ENCODE results near the gene TALDO1.
A peak's percentile ranks its signal among the peaks of the same experiment; 100 is the strongest.

Gene TALDO1

DNA sequence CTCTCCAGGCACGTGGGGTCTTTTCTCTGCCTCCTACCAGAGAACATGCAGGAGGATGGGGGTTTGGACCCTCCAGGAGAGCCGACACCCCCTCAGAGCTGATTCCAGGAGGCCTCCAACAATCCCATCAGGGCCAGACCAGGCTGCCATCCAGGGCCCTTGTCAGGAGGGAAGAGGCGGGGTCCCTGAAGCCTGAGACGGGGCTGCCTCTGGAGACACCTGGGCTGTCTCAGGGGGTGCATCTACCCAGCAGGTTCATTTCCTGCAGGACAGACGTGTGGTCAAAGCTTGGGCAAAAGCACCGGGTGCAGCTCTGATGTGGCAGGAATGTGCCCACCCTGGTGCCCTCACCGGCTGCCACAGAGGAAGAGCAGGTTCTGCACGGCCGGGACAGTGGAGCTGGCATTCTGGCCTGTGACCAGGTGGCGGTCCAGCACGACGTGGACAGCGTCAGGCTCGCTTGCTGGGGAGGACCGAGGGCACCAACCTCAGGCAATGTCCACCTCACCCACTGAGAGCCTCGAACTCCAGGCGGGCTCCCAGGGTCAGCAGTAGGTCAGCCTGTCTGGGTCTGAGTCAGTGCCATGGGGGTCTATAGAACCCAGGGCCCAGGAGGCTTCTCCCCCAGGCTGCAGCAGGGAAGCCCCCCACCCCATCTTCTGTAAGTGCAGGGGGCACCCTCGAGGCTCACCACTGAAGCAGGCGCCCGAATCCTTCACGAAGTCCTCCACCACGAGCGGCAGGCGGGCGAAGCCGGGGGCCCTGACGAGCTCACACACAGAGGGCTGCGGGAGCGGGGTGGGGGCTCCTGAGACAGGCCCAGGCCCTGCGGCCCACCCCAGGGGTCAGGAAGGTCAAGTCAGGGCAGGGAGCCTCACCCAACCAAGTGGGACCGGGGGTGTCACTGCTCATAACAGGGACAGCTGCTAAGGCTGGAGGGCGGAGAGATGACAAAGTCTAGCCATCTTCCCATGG is 23.7 kb downstream of the TALDO1 start:
- no peak for DNase-seq

DNA sequence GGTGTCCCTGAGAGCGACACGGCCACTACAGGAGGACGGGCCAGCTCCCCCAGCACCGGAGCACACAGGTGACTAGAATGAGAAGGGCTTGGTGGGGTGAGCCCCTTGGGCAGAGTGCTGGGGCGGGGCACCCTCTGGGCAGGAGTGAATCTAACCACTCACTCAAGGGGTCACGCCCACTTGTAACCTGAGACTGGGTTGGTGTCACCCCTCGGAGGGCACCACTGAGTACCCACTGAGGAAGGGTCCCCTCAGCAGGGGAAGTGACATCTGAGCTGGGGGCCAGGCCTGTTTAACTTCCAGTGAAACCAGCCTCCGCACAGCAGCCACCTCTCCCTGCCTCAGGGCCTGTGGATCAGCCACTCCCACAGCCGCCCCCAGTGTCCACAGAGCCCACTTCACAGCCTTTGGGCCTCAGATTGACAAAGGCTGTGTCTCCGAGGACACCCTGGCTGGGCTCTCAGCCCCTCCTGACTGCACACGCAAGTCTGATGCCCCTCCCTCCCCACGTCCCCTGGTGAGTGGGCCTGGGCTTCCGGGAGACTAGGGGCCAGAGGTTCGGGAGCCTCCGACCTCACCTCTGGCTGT is 24.4 kb downstream of the TALDO1 start:
- no peak for DNase-seq

DNA sequence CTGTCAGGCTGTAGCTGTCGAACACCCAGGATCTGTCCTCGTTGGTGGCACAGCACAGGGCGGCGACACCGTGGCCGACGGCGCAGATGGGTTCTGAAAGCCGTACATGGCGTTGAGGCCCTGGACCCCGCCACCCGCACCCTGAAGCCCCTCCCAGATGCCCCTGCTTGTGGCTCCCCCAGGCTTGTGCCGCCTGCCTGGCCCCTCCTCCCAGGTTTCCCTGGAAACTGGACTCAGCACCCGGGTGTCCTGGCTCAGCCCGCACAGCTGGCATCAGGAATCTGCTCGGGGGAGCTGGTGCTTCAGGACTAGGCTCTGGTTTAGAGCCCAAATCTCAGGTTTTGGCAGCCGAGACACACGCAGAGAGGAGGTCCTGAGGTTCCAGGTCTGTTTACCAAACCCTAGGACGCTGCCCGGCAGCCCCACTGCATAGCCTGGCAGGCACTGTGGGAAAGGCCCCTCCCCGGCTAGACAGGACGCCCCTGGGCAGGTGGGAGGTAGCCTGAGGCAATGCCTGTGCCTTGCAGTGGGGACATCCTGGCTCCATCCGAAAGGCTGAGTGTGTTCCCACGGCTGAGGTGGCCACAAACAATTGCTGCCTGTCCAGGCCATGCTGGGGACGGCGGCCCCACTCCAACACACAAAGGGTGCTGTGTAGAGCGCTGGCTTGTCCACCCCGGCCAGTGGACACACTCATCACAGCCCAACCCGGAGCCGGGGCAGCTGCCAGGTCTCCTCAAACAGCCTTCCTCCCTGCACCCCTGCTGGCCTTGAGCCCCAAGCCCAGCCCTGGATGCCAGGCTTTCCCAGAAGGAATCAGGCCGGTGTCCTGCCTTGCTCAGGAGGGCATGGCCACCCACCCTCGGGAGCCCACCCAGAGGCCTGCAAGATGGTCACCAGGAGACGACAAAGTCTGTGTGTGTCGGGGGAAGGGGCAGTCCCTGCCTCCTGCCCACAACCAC is 25.4 kb downstream of the TALDO1 start:
- no peak for DNase-seq

DNA sequence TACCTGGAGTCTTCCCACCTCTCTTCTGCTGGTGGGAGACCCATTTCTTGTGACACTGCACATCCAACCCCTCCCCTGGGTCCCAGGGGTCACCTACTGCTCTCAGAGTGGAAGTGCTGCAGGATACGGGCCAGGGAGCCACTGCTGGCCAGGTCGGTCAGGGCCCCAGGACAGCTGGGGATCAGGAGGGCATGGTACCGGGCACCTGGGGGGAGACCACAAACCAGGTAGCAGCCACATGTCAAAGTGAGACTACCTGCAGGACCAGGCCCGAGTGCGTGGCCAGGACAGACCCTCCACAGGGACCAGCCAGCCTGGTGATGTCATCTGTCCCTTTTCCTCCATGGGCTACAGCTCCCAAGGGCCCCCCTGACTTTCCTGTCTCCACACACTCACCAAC is 26.2 kb downstream of the TALDO1 start:
- DNase-seq = no peak

DNA sequence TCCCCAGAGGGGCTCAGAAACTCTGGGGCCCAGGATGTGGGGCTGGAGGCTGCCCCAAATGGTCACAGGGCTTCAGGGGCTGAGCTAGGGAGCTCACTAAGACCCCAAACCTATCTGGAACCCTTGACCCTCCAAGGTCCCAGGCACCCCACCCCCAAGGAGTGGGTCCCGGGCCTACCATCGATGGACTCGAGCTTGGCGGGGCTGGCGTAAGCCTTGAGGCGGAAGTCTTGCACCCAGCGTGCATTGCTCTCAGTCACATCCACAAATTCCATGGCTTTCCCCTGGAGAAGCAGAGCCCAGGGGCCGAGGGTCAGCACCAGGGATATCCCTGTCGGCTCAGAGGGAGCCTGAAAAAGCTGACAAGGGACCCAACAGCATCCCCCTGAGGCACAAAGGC is 26.6 kb downstream of the TALDO1 start:
- no peak for DNase-seq

DNA sequence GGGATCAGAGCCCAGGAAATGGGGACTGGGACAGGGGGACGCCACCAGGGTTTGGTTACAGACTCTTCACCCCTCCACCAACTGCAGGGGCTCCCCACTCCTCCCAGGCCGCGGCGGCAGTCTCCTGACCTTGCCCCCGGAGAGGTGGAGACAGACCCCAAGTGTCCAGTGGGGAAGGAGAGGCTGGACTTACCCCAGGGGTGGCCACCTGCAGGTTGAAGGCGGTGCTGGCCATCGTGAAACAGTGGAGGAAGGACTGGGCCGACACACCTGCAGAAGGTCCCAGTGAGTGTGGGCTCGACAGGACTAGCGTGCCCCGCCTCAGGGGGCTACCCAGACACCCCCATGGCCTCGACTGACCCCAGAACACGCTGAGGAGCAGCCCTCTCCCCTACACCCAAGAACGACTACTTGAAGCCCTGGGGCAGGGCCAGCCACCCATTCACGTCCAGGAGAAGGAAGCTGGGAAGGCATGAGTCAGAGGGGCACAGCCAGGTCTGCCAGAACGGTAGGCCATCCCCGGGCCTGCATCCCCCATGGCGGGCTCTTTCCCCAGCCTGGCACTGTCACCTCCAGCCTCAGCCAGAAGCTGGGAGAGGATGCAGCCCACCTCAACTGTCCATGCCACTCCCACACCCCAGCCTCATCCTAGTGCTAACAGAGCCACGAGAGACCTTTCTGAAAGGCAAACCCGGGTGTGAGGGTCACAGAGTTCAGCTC is 27.8 kb downstream of the TALDO1 start:
- no peak for DNase-seq

DNA sequence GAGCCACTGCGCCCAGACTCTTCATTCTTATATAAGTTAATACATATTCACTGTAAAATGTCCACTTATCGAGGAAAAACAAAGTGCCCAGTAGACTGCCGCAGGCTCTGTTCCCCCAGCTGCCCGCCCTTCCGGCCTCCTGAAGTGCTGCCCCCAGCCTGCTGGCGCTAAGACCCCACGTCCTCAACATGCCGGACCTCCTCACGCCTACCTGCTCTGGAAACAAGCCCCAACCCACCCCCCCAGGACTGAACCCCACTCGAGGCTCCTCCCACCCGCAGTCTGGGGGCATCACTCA is 28.9 kb downstream of the TALDO1 start:
- no peak for DNase-seq

DNA sequence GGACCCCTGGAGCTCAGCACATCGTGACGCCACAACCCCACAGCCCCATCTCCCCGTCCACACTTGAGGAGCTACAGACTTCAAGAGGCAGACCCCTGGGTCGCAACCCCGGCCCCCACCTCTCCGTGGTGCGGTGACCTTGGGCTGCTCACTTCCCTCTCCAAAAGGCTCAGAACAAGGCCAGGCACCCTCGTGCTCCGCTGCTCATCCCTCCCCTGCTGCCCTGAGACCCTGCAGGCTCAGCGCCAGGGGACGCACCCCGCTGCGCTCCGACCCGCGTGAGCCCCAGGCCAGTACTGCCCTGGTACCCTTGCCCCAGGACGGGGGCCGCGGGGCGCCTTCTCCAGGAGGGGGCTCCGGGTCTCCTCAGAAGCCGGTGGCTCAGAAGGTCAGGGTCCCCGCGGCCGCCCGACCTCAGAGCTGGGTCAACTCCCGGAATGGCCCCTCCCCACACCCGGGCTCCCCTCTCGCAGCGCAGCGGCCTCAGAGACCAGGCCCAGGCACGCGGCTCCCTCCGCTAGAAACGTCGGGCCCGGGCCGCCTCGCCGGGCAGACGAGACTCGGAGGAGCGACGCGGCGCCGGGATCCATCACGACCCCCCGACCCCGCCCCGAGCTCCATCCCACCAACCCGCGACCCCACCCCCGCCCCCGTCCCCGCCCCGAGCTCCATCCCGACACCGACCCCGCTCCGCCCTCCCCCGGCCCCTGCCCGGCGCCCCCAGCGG is 29.5 kb downstream of the TALDO1 start:
- DNase-seq = no peak

DNA sequence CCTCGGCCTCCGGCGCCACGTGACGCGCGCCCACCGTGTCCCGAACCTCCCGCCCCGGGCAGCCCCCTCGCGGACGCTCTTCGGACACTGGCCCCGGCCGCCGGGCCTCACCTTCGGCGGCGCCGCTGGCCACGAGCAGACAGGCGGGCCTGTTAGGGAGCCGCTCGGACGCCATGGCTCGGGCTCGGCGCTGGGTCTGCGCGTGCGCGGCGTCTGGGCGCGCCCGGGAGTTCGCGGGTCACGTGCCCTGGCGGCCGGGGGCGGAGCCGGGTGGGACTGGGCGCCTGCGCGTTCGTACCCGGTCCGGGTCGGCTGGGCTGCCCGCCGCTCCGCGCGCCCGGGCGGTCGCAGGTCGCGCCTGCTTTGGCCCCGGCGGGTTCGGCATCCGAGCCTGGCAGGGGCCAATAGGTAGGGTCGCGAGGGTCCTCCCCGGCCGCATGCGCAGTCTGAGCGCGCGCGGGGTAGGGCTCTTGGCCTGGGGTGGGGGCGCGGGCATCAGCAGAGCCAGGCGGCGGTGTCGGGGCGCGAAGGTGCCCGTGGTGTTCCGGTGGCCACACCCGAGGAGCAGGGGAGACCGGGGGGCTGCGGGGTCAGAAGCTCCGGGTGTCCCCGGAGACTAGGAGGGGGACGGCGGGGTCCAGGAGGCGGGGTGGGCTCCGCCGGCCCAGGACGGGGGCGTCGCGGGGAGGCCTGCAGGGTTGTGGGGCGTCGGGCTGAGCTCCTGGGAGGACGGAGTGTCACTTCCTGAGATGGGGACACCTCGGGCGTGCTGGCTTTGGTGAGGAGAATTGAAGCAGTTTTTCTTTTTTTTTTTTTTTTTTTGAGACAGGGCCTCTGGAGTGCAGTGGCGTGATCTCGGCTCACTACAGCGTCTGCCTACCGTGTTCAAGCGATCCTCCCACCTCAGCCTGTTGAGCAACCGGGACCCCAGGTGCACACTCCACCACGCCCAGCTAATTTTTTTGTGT is 30.3 kb downstream of the TALDO1 start, which contains the start of gene GATD1:
Gene GATD1, minus strand, starts transcription at position 200 of the 968 bp plus-strand sequence. Its CDS starts 25 bp downstream, at position 175.
- peak; percentile 72 for DNase-seq

DNA sequence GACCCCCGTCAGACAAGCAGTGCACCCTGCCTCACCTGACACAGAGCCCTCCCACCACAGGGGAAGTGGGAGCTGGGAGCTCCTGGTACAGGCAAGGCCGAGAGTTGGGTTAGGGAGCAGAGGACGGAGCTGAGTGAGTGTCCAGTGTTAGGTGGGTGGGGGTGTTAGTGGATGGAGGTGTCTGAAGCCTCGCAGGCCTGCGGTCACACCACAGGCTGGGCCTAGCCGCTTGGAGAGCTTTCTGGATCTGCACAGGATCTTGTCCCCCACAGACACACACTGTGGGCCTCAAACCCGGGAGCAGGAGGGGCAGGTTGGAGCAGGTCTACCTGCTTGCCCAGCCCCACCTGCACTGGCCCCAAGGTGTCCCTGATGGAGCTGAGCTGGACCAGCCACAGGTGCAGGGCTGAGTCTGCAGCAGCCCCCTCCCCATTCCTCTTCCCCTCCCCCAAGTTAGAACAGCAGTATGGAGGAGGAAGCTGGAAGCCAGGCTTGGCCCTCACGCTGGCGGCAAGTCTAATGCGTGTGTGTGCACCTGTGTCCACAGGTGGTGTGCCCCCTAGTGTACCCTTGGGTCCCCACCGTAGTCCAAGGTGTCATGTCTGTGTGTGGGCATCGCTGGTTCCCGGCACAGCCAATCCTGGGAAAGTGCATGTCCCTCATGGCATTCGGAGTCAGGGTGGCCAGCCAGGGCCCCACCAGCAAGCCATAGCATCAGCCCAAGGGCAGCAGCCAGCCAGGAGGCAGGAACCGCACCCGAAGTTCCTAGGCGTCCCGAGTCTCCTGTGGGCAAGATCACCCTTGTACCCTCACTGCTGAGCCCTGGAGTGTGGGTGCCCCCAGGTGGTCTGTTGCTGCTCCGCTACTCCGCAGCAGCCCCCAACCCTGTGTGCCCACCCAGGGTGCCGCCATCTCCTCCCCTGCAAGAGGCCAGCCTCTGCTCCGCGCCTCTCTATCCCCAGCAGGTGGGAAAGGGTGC is 32.0 kb downstream of the TALDO1 start:
- DNase-seq = no peak

DNA sequence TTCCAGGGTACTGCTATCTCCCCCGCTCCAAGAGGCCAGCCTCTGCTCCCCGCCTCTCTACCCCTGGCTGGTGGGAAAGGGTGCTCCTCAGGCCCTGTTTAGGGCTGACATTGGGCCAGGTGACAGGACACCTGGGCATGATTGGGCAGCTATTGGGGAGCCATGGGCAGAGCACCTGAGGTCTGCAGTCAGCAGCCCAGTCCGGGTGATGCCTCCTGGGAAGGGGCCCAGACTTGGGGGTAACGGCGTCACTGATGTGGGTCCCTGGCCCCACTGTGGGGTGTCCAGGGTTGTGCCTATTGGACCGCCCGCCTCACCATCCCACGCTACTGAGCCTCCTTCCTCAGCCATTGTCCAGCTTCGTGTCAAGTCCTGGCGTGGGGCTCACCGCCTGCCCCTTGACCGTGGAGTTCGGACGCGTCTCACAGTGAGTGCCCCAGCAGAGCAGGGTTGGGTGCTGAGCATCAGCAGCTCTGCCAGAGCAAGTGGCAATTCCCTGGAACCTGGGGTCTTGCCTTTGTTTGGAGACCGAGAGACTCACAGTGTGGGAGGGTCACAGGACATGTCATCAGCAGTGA is 32.8 kb downstream of the TALDO1 start:
- no peak for DNase-seq

DNA sequence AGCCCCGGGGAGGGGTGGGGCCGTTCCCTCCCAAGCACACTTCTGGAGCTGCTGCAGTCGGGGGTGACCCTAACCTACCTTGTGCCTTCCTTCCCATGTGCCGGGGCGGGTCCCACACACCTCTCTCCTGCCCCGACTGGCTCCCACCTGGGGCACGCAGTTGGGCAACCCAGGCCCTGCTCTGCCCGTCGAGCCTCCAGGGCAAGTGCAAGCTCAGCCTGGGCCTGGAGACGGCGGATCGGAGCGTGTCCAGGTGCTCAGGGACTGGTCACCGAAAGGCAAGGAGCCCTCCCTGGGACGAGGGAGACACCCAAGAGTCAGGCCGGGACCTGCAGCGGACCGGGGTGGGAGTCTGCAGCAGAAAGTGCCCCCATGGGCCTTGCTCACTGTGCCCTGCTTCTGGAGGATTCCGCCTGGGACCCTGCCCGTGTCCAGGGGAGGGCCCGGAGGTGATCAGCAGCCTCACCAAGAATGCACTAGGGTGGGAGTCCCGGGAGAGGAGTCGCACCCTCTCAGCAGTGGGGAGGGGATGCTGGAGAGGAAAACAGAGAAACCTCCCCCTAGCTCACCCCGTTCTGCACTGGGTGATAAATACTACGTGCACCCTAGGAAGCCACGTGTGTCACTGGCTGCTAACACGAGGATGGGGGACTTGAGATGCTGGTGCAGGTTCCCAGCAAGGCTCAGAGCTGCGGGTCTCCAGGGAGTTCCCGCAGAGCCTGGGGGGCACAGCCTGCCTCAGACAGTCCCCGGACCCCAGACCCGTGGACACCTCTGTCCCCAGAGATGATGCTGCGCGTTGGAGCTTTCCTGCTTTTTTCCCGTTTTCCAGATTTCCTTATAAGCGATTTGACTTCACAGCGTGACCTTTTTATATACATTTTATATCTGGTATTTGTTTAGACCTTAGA is 35.3 kb downstream of the TALDO1 start:
- DNase-seq = no peak

DNA sequence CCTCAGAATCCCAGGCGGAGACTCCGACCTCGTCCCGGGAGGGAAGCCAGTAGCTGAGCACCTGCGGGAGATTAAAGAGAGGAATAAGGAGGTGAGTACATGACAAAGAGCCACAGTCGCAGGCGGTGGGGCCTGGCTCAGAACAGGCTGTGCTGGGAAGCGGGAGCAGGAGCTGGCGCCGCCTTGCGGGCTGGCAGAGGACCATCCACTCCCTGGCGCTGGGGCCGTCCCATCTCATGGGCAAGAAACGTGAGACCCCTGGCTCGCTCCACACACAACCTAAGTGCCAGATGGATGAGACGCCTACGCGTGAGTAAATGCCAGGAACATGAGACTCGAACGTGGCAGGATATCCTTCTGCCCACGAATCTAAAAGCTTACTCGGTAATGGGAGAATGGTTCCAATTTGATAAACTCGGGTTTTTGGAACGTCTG is 36.3 kb downstream of the TALDO1 start:
- peak; percentile 90 for DNase-seq

DNA sequence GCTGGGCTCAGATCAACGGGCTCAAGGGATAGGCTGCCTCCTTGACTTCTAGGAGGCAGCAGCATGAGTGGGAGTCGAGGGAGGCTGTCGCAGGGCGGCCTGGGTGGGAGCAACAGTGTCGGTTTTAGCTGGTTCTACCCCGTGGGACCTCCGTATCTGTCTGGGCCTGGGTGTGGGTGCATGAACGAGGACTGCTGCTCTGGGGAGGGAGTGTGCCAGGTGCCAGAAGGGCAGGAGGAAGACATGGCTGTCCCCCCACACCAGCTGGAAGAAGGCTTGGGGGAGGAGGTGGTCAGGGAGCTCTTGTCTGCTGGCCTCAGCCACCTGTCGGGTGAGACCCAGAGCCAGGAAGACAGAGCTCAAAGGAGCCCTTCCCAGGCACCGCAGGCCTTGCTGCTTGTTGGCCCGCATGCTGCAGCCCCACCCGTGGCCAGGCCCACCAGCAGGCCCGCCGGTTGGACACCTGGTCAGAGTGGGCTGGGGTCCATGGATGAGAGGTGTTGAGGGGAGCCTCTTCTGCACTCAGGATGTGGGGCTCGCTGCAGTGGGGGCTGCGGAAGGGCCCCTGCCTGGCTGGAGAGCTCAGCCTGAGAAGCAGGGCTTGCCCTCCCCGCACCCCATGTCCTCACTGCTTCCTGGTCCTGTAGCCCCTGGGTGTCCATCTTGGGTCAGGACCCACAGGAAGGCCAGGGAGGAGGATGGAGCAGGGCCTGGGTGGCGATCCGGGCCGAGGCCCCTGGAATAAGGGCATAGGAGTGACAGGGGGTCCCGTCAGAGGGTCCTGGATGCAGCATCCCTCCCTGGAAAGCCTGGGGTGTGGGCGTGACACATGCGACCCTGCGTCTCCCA is 39.2 kb downstream of the TALDO1 start:
- DNase-seq = no peak

DNA sequence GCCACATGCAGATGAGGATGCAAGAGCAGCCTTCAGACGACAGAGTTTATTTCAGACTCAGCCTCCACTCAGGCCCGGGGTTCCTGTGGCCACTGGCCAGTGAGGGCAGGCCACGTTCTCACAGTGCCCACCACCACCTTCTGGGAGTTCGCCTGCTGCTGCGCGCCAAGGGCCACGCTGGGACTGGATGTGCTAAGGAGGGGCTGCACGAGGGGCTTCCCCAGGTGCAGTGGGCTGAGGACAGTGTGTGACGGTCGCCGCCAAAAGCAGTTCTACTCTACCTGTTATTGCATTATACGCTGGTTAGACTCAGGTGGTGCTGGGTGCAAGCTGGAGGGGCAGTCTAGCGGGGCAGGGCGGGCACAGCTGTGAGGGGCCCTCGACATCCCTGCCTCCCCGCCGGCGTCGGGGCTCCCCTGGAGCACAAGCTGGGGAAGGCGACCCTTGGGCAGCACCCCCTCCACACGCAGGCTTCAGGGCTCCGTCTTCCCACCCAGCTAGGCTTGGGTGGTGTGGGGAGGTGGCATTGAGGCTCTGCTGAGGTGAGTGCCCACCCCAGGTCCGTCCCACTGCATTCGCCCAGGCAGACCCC is 39.9 kb downstream of the TALDO1 start:
- no peak for DNase-seq

DNA sequence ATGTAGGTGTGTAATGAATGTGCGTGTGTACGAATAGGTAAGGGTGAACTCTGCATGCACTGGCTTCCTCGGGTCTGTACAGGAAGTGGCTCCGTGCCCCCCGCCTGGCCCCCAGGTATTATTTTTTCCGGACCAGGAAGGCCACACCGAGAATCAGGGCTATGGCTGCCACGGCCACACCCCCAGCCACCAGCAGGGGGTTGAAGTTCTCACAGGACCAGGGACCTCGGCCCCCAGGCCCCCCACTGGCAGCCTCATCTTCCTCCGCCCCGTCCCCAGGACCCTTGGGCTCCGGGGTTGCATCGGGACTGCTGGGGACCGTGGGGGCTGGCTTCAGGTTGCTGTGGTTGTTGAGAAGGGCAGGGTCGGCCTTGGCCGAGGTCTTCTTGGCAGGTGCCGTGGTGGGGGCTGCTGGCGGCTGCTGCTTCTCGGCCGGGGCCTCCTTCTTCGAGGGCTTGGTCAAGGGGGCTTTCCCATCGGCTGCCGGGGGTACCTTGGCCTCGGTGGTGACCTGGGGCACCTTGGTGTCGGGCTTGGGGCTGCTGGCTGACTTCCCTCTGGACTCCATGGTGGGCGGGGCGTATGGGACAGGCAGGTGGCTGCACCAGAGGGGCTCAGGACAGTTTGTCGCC is 40.9 kb downstream of the TALDO1 start:
- no peak for DNase-seq
